Measurements from ENCODE around the gene SMIM33. TPM values are rescaled to one million over a fixed set of nuclear protein-coding genes. Genes with fewer than 3 reads are reported as not detected.
A peak's percentile ranks its signal among the peaks of the same experiment; 100 is the strongest.

SMIM33 gene
- polyA plus RNA-seq, 1 of the 3 experiments (the other 2 are of a cell fraction) = not detected

DNA sequence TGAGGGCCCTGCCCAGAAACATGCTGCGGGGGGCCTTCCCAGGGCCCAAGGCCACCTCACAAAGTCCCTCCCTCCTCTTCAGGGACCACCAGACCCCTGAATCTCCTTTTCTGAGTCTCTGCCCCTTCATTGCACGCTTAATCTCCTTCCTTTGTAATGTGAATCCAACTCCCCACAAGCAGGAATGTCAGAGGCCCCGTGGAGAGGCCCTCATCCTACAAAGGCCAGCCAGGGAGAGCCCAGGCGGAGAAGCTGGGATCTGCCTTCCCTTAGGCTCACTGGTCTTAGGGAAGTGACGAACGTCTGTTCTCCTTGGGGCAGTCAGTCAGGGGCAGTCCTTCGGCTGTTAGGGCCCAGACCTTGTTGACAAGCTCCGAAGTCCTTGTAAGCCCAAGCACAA, 2.3 kb downstream of the SMIM33 start:
- Histone ChIP-seq H3K9me2 (no peaks in the 10 kb centered on the region), H3K36me3 (replicated peaks in 1 of 2; ENCODE audit: control insufficient read depth in 1 of 2, insufficient read depth in 2 of 2, low read length in 1 of 2) (peaks cover 4 to 23% of the 10 kb centered on the region in 2 experiments), H3K9me3 (no peaks in the 10 kb centered on the region), H3K4me2 (no peak overlapping the region), H3F3A (replicated peaks; ENCODE audit: insufficient read depth) (peaks cover 7% of the 10 kb centered on the region), H2AFZ (ENCODE audit: low read depth) (no peak overlapping the region), H3K4me3 (ENCODE audit: low read depth in 2 of 2, low read length in 1 of 2) (no peak overlapping the region), H3K27me3 (ENCODE audit: insufficient read depth) (no peaks in the 10 kb centered on the region), H4K20me1 (ENCODE audit: insufficient read depth) (no peaks in the 10 kb centered on the region), H3K79me2 (ENCODE audit: insufficient read depth) (peaks cover 6% of the 10 kb centered on the region), H3K9ac (no peak overlapping the region), H3K27ac (ENCODE audit: low read depth in 2 of 2, low read length in 1 of 2) (peak overlapping the region in 1 of 2 experiments; percentile 19; a peak in 1 of 4 replicates), H3K4me1 (ENCODE audit: control insufficient read depth in 1 of 2, insufficient read depth in 2 of 2, low read depth in 1 of 2, low read length in 1 of 2) (peaks cover 3 to 8% of the 10 kb centered on the region in 2 experiments; a peak in 2 of 4 replicates)
- TF ChIP-seq, protein P1, sequence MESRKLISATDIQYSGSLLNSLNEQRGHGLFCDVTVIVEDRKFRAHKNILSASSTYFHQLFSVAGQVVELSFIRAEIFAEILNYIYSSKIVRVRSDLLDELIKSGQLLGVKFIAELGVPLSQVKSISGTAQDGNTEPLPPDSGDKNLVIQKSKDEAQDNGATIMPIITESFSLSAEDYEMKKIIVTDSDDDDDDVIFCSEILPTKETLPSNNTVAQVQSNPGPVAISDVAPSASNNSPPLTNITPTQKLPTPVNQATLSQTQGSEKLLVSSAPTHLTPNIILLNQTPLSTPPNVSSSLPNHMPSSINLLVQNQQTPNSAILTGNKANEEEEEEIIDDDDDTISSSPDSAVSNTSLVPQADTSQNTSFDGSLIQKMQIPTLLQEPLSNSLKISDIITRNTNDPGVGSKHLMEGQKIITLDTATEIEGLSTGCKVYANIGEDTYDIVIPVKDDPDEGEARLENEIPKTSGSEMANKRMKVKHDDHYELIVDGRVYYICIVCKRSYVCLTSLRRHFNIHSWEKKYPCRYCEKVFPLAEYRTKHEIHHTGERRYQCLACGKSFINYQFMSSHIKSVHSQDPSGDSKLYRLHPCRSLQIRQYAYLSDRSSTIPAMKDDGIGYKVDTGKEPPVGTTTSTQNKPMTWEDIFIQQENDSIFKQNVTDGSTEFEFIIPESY (IDR thresholded peaks at IDR 0.05; ENCODE audit: borderline replicate concordance, low read depth) = no peak
- TF ChIP-seq POLR2AphosphoS5 (IDR thresholded peaks at IDR 0.05; ENCODE audit: low read depth, low read length) (no peak), FOXM1 (IDR thresholded peaks at IDR 0.05; ENCODE audit: low read depth) (no peak), TCF12 (IDR thresholded peaks at IDR 0.05) (no peak), MXI1 (IDR thresholded peaks at IDR 0.05; ENCODE audit: low read depth, low read length) (no peak), FOSL2 (IDR thresholded peaks at IDR 0.05; ENCODE audit: borderline replicate concordance, low read depth) (no peak), SIN3A (IDR thresholded peaks at IDR 0.05; ENCODE audit: borderline replicate concordance, low read depth, low read length) (no peak), RCOR1 (IDR thresholded peaks at IDR 0.05; ENCODE audit: low read length) (no peak), GABPA (IDR thresholded peaks at IDR 0.05; ENCODE audit: low read depth) (no peak), YY1 (IDR thresholded peaks at IDR 0.05; ENCODE audit: low read depth) (no peak), GATA2 (CRISPR knock-in tag; IDR thresholded peaks at IDR 0.05) (no peak)
- TF ChIP-seq, protein P2, sequence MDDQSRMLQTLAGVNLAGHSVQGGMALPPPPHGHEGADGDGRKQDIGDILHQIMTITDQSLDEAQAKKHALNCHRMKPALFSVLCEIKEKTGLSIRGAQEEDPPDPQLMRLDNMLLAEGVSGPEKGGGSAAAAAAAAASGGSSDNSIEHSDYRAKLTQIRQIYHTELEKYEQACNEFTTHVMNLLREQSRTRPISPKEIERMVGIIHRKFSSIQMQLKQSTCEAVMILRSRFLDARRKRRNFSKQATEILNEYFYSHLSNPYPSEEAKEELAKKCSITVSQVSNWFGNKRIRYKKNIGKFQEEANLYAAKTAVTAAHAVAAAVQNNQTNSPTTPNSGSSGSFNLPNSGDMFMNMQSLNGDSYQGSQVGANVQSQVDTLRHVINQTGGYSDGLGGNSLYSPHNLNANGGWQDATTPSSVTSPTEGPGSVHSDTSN (IDR thresholded peaks at IDR 0.05) = no peak
- TF ChIP-seq, protein P3, sequence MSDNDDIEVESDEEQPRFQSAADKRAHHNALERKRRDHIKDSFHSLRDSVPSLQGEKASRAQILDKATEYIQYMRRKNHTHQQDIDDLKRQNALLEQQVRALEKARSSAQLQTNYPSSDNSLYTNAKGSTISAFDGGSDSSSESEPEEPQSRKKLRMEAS (IDR thresholded peaks at IDR 0.05; ENCODE audit: low read depth) = no peak
- TF ChIP-seq, protein P4, sequence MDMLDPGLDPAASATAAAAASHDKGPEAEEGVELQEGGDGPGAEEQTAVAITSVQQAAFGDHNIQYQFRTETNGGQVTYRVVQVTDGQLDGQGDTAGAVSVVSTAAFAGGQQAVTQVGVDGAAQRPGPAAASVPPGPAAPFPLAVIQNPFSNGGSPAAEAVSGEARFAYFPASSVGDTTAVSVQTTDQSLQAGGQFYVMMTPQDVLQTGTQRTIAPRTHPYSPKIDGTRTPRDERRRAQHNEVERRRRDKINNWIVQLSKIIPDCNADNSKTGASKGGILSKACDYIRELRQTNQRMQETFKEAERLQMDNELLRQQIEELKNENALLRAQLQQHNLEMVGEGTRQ (IDR thresholded peaks at IDR 0.05; ENCODE audit: borderline replicate concordance, low read depth, low read length) = no peak
- CTCF ChIA-PET = interaction anchor here (1.4 kb wide), 1 partner anchor 44 kb away, joined by 3 read pairs; no protein-coding TSS in a partner anchor
- POLR2A ChIA-PET = no interaction called here
- DNase-seq = no peak
- 94% methylated on average over 8 of the region's 8 CpGs for WGBS (ENCODE audit: low lambda C conversion rate)
